CD4-positive, alpha-beta T cell treated with Interleukin-6 at 100 ng/mL for 8 hours (primary cell): ENCODE data around the gene ASXL1.

ENCODE experiments used
- DNase-seq: peaks from one replicate; pipeline ENCODE4 v3.0.0-alpha.2; 2020; ENCODE audit warnings: mixed read lengths, low spot score

The ASXL1 gene

GRCh38 chr20:32440069-32440757, 82.1 kb downstream of the ASXL1 start:
- no peak for DNase-seq

- no peak for DNase-seq
Observed at GRCh38 chr20:32440758-32441078, 82.6 kb downstream of the ASXL1 start.

- DNase-seq: no peak
Observed at GRCh38 chr20:32441638-32442037, 83.5 kb downstream of the ASXL1 start.

GRCh38 chr20:32442630-32443373, 84.7 kb downstream of the ASXL1 start:
- no peak for DNase-seq

GRCh38 chr20:32443386-32443974, 85.3 kb downstream of the ASXL1 start:
- no peak for DNase-seq

- DNase-seq: no peak
Observed at GRCh38 chr20:32444474-32445220, 86.5 kb downstream of the ASXL1 start.

- DNase-seq: no peak
Observed at GRCh38 chr20:32445539-32446273, 87.6 kb downstream of the ASXL1 start.

GRCh38 chr20:32446301-32447100, 88.4 kb downstream of the ASXL1 start:
- no peak for DNase-seq

GRCh38 chr20:32447136-32448027, 89.3 kb downstream of the ASXL1 start:
- no peak for DNase-seq

- no peak for DNase-seq
Observed at GRCh38 chr20:32448306-32449056, 90.3 kb downstream of the ASXL1 start.

GRCh38 chr20:32449057-32449889, 91.1 kb downstream of the ASXL1 start:
- DNase-seq: no peak

GRCh38 chr20:32449890-32450401, 91.8 kb downstream of the ASXL1 start:
- no peak for DNase-seq

GRCh38 chr20:32450484-32451061, 92.4 kb downstream of the ASXL1 start:
- DNase-seq: no peak

GRCh38 chr20:32451340-32451681, 93.2 kb downstream of the ASXL1 start:
- no peak for DNase-seq

- DNase-seq: no peak
Observed at GRCh38 chr20:32451682-32452461, 93.7 kb downstream of the ASXL1 start.

- no peak for DNase-seq
Observed at GRCh38 chr20:32452776-32453466, 94.8 kb downstream of the ASXL1 start.
